Vagina (tissue), 2 donors: ENCODE results near the gene PACRGL.
A peak's percentile ranks its signal among the peaks of the same experiment; 100 is the strongest.

Experiments used
- CTCF ChIP-seq, 3 experiments: fragments of 450-650 bp in 2 of 3; fragments of 200-600 bp in 1 of 3; sonication (generic) in 1 of 3; IDR thresholded peaks; one replicate each; pipeline ENCODE4 v1.5.1; 2017 to 2019; ENCODE audit warnings: antibody characterized with exemption in 3 of 3, mild to moderate bottlenecking in 2 of 3, moderate library complexity in 2 of 3
- POLR2AphosphoS5 ChIP-seq, 2 donors: sonication (generic); formaldehyde crosslinking; IDR thresholded peaks; one replicate each; pipeline ENCODE4 v1.9.0; 2017; ENCODE audit warnings: antibody characterized with exemption in 2 of 2, mild to moderate bottlenecking in 2 of 2, low read depth in 1 of 2; ENCODE audit not compliant: insufficient read depth in 1 of 2

DNA sequence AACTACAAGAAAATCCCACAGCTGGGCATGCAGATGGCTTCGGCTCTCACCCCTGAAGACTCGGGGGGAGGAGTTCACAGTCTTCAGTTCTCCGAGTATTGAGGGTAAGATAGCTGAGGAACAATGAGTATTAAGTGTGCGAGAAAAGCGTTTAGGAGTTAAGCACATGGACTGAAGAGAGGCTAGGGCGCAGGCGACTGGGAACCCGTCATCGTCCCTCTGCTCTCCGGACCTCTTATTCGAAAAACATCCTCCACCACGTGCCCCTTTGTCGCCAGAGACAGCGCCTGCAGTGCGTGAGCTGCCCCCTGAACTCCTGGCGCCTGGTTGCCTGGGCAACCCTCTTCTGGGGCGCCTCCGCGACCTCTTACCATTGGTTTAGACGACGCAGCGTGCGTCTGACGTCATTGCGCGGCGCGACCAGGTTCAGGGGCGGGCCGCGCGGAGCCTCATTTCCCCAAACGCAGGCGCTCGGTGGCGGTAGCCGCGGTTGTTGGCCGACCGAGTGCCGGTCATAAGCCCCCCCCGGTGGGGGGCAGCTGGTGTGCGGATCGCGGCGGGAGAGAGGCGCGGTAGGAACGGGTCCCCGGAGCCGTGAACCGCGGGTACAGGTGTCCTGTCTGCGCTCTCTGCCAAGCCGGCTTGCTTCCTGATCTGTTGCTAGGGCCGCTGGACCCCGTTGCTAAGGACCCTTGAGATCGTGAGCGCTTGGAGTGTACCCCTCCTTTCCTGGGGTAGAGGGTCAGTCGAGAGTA is at the start of gene PACRGL:
- TF ChIP-seq CTCF (IDR thresholded peaks at IDR 0.05) (no peak), POLR2AphosphoS5 (IDR thresholded peaks at IDR 0.05; ENCODE audit: insufficient read depth in 1 of 2, low read depth in 1 of 2) (peak; percentile 61 to 83)
